ENCODE measurements around the gene EGR4.

The EGR4 gene

DNA sequence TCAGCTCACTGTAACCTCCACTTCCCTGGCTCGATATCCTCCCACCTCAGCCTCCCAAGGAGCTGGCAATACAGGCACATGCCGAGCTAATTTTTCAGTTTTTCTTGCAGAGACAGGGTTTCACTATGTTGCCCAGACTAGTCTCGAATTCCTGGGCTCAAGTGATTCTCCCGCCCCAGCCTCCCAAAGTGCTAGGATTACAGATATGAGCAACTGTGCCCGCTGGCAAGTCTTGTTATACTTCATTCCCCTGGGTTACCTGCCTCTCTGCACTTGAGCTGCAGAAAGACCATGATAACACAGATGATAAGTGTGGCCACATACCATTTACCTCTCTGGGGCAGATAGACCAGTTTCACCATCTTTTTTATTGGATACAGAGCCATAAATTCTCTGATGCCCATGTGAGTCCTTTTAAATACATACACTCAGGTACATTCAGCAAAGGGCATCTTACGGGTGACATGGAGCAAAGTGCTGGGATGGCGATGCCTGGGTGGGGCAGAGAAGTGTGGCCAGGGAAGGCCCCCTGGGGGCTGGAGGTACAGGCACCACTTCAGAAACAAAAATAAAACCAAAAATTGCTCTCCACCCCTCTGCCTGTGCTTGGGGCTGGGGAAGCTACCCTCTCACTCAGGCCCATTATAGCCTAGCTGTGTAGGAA lies 38.9 kb downstream of the EGR4 start:
- TF ChIP-seq ESRRG (CRISPR knock-in tag; IDR thresholded peaks at IDR 0.05), result no peak
- TF ChIP-seq, protein P1, sequence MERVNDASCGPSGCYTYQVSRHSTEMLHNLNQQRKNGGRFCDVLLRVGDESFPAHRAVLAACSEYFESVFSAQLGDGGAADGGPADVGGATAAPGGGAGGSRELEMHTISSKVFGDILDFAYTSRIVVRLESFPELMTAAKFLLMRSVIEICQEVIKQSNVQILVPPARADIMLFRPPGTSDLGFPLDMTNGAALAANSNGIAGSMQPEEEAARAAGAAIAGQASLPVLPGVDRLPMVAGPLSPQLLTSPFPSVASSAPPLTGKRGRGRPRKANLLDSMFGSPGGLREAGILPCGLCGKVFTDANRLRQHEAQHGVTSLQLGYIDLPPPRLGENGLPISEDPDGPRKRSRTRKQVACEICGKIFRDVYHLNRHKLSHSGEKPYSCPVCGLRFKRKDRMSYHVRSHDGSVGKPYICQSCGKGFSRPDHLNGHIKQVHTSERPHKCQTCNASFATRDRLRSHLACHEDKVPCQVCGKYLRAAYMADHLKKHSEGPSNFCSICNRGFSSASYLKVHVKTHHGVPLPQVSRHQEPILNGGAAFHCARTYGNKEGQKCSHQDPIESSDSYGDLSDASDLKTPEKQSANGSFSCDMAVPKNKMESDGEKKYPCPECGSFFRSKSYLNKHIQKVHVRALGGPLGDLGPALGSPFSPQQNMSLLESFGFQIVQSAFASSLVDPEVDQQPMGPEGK (CRISPR knock-in tag; IDR thresholded peaks at IDR 0.05; ENCODE audit: borderline replicate concordance), result no peak
- TF ChIP-seq SNAI2 (CRISPR knock-in tag; IDR thresholded peaks at IDR 0.05), result no peak
- no peak for TF ChIP-seq PPARA (CRISPR knock-in tag; IDR thresholded peaks at IDR 0.05; ENCODE audit: borderline replicate concordance)
- no peak for TF ChIP-seq ZNF70 (CRISPR knock-in tag; IDR thresholded peaks at IDR 0.05)
- TF ChIP-seq, protein P2, sequence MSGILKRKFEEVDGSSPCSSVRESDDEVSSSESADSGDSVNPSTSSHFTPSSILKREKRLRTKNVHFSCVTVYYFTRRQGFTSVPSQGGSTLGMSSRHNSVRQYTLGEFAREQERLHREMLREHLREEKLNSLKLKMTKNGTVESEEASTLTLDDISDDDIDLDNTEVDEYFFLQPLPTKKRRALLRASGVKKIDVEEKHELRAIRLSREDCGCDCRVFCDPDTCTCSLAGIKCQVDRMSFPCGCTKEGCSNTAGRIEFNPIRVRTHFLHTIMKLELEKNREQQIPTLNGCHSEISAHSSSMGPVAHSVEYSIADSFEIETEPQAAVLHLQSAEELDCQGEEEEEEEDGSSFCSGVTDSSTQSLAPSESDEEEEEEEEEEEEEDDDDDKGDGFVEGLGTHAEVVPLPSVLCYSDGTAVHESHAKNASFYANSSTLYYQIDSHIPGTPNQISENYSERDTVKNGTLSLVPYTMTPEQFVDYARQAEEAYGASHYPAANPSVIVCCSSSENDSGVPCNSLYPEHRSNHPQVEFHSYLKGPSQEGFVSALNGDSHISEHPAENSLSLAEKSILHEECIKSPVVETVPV (CRISPR knock-in tag; IDR thresholded peaks at IDR 0.05), result no peak
- TF ChIP-seq, protein P3, sequence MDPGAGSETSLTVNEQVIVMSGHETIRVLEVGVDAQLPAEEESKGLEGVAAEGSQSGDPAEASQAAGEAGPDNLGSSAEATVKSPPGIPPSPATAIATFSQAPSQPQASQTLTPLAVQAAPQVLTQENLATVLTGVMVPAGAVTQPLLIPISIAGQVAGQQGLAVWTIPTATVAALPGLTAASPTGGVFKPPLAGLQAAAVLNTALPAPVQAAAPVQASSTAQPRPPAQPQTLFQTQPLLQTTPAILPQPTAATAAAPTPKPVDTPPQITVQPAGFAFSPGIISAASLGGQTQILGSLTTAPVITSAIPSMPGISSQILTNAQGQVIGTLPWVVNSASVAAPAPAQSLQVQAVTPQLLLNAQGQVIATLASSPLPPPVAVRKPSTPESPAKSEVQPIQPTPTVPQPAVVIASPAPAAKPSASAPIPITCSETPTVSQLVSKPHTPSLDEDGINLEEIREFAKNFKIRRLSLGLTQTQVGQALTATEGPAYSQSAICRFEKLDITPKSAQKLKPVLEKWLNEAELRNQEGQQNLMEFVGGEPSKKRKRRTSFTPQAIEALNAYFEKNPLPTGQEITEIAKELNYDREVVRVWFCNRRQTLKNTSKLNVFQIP (CRISPR knock-in tag; IDR thresholded peaks at IDR 0.05; ENCODE audit: borderline replicate concordance, low read depth), result no peak
- TF ChIP-seq GLIS3 (CRISPR knock-in tag; IDR thresholded peaks at IDR 0.05), result no peak
- no peak for TF ChIP-seq ZC3H10 (CRISPR knock-in tag; IDR thresholded peaks at IDR 0.05)
- TF ChIP-seq ISL1 (CRISPR knock-in tag; IDR thresholded peaks at IDR 0.05), result no peak
- TF ChIP-seq ZNF8 (CRISPR knock-in tag; IDR thresholded peaks at IDR 0.05), result no peak
- no peak for TF ChIP-seq TCF4 (CRISPR knock-in tag; IDR thresholded peaks at IDR 0.05; ENCODE audit: borderline replicate concordance)
- no peak for TF ChIP-seq ZFP3 (CRISPR knock-in tag; IDR thresholded peaks at IDR 0.05)
- TF ChIP-seq, protein P4, sequence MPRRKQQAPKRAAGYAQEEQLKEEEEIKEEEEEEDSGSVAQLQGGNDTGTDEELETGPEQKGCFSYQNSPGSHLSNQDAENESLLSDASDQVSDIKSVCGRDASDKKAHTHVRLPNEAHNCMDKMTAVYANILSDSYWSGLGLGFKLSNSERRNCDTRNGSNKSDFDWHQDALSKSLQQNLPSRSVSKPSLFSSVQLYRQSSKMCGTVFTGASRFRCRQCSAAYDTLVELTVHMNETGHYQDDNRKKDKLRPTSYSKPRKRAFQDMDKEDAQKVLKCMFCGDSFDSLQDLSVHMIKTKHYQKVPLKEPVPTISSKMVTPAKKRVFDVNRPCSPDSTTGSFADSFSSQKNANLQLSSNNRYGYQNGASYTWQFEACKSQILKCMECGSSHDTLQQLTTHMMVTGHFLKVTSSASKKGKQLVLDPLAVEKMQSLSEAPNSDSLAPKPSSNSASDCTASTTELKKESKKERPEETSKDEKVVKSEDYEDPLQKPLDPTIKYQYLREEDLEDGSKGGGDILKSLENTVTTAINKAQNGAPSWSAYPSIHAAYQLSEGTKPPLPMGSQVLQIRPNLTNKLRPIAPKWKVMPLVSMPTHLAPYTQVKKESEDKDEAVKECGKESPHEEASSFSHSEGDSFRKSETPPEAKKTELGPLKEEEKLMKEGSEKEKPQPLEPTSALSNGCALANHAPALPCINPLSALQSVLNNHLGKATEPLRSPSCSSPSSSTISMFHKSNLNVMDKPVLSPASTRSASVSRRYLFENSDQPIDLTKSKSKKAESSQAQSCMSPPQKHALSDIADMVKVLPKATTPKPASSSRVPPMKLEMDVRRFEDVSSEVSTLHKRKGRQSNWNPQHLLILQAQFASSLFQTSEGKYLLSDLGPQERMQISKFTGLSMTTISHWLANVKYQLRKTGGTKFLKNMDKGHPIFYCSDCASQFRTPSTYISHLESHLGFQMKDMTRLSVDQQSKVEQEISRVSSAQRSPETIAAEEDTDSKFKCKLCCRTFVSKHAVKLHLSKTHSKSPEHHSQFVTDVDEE (CRISPR knock-in tag; IDR thresholded peaks at IDR 0.05), result no peak
- no peak for ATAC-seq

DNA sequence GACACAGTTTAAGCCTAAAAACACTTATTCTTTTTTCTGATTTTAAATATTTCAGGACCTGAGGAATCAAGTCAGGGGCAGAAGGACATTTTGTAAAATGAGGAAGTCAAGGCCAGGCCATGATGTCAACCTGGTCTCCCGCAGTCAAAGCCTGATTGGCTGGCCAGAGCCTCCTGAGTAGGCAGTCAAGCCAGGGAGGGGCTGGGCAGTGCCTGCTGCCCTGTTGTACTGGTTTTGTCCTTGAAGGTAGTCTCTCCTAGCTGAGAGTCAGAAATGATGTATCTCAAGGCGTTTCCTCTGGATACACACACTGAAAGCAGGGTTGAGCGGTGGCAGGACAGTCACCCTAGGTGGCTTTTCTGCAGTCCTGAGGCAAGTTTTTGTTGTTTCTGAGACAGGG lies 39.4 kb downstream of the EGR4 start:
- no peak for ATAC-seq
- TF ChIP-seq ZNF70 (CRISPR knock-in tag; IDR thresholded peaks at IDR 0.05) (no peak), OSR1 (CRISPR knock-in tag; IDR thresholded peaks at IDR 0.05) (no peak), ARNTL (CRISPR knock-in tag; IDR thresholded peaks at IDR 0.05; ENCODE audit: borderline replicate concordance, low read depth) (no peak), RARB (CRISPR knock-in tag; IDR thresholded peaks at IDR 0.05) (no peak), ESRRG (CRISPR knock-in tag; IDR thresholded peaks at IDR 0.05) (no peak), TOX (CRISPR knock-in tag; IDR thresholded peaks at IDR 0.05; ENCODE audit: borderline replicate concordance) (no peak), GLIS3 (CRISPR knock-in tag; IDR thresholded peaks at IDR 0.05) (no peak)
- TF ChIP-seq, protein P3 (CRISPR knock-in tag; IDR thresholded peaks at IDR 0.05; ENCODE audit: borderline replicate concordance, low read depth), result no peak

DNA sequence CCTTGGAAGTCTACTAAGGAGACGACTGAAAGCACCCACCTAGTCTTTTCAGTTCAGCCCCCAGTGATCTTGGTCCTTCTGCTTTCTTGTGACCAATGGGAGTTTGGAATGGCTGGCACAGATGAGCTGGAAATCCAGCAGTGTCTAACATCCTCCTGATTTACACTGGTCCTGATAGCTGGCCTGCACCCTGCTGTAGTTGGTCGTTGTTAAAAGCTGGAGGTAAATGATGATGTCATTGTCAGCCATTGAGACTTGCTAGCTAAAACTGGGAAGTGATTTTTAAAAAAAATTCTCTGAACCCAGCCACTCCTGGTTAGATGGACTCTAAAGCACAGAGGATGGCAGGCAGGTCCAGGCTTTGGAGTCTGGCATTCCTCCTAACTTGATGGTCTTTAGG lies 39.9 kb downstream of the EGR4 start:
- ATAC-seq, result no peak

More for the DNA sequence above, 39.9 kb downstream of the EGR4 start:
- TF ChIP-seq CSDC2 (CRISPR knock-in tag; IDR thresholded peaks at IDR 0.05) (no peak), PPARA (CRISPR knock-in tag; IDR thresholded peaks at IDR 0.05; ENCODE audit: borderline replicate concordance) (no peak), ARNTL (CRISPR knock-in tag; IDR thresholded peaks at IDR 0.05; ENCODE audit: borderline replicate concordance, low read depth) (no peak), ZNF70 (CRISPR knock-in tag; IDR thresholded peaks at IDR 0.05) (no peak), GLIS3 (CRISPR knock-in tag; IDR thresholded peaks at IDR 0.05) (no peak), ZFP3 (CRISPR knock-in tag; IDR thresholded peaks at IDR 0.05) (no peak), ZC3H10 (CRISPR knock-in tag; IDR thresholded peaks at IDR 0.05) (no peak), TCF4 (CRISPR knock-in tag; IDR thresholded peaks at IDR 0.05; ENCODE audit: borderline replicate concordance) (no peak), ZNF565 (CRISPR knock-in tag; conservative IDR thresholded peaks at IDR 0.05; ENCODE audit: low read depth) (no peak), RARB (CRISPR knock-in tag; IDR thresholded peaks at IDR 0.05) (no peak), BACH2 (CRISPR knock-in tag; IDR thresholded peaks at IDR 0.05; ENCODE audit: borderline replicate concordance) (no peak), SNAI2 (CRISPR knock-in tag; IDR thresholded peaks at IDR 0.05) (no peak), ISL1 (CRISPR knock-in tag; IDR thresholded peaks at IDR 0.05) (no peak)
- TF ChIP-seq, protein P3 (CRISPR knock-in tag; IDR thresholded peaks at IDR 0.05; ENCODE audit: borderline replicate concordance, low read depth), result no peak
- TF ChIP-seq, protein P2 (CRISPR knock-in tag; IDR thresholded peaks at IDR 0.05), result no peak
- TF ChIP-seq, protein P5, sequence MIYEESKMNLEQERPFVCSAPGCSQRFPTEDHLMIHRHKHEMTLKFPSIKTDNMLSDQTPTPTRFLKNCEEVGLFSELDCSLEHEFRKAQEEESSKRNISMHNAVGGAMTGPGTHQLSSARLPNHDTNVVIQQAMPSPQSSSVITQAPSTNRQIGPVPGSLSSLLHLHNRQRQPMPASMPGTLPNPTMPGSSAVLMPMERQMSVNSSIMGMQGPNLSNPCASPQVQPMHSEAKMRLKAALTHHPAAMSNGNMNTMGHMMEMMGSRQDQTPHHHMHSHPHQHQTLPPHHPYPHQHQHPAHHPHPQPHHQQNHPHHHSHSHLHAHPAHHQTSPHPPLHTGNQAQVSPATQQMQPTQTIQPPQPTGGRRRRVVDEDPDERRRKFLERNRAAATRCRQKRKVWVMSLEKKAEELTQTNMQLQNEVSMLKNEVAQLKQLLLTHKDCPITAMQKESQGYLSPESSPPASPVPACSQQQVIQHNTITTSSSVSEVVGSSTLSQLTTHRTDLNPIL (CRISPR knock-in tag; IDR thresholded peaks at IDR 0.05; ENCODE audit: low read depth), result no peak
